Kidney capillary endothelial cell (primary cell): ENCODE measurements around the gene TIGD3.

Experiments used
- DNase-seq: peaks from one replicate; pipeline ENCODE4 v3.0.0-alpha.2; 2018; ENCODE audit warnings: low spot score

TIGD3 gene

DNA sequence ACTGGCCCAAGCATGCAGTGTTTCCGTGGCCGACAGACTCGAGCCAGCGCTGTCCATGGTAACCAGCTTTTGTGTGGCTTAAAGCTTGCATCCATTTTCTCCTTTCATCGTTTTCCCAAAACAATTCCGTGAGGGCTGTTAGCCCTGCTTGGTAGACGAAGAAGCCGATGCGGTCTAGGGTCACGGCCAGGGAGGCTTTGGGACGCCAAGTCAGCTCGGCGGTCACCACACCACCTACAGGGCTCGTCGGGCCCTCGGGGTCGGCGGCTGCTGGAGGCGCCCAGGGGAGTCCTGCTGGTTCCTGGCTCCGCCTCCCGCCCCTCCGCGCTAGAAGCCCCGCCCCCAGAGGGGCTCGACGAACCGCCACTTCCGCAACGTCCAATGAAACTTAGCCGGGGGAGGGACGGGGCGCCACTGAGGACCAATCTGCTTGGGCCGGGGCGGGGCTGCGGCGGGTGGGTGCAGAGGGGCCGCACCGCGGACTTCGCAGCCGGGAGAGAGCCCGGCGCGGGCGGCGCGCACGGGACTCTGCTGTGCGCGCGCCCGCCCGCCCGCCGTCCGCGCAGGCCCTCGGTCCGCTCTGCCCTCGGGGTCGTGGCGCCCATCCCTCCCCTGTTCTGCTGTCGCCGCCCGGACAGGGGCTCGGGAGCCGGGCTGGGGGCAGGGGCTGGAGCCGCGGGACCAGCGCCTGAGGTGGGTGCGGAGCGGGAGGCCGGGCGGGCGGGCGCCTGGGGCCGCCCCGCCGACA is at the start of gene TIGD3:
Gene TIGD3, plus strand, starts transcription at position 487 of the 748 bp plus-strand sequence. CDS start 1,058 bp downstream, outside the sequence.
- DNase-seq = peak; percentile 91

DNA sequence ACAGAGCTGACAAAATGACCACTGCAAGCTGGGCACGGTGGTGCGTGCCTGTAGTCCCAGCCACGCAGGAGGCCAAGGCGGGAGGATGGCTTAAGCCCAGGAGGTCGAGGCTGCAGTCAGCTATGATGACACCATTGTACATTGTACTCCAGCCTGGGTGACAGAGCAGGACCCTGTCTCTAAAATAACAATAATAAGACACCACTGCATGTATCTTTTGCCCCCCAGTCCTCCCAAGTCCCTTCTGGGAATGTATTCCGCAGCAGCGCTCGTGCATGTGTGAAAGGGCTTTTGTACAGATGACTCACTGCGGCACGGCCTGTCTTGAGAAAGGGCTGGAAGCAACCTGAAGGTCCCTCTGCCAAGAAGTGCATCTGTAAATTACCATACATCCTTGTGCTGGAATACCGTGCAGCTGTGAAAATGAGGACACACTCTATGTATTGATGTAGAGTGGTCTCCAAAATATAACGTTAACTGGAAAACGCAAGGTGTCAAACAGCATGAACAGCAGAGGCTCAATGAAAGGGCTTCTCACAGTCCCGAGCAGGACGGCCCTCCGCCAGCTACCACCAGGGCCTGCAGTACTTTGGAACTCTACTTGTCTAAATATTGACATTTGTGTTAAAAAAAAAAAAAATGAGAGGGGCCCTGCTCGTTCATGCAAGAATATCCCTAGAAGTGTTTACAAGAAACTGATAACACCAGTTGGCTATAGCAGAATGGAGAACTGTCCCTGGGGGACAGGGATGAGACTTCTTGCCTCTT is 48.9 kb upstream of the TIGD3 start:
- no peak for DNase-seq

DNA sequence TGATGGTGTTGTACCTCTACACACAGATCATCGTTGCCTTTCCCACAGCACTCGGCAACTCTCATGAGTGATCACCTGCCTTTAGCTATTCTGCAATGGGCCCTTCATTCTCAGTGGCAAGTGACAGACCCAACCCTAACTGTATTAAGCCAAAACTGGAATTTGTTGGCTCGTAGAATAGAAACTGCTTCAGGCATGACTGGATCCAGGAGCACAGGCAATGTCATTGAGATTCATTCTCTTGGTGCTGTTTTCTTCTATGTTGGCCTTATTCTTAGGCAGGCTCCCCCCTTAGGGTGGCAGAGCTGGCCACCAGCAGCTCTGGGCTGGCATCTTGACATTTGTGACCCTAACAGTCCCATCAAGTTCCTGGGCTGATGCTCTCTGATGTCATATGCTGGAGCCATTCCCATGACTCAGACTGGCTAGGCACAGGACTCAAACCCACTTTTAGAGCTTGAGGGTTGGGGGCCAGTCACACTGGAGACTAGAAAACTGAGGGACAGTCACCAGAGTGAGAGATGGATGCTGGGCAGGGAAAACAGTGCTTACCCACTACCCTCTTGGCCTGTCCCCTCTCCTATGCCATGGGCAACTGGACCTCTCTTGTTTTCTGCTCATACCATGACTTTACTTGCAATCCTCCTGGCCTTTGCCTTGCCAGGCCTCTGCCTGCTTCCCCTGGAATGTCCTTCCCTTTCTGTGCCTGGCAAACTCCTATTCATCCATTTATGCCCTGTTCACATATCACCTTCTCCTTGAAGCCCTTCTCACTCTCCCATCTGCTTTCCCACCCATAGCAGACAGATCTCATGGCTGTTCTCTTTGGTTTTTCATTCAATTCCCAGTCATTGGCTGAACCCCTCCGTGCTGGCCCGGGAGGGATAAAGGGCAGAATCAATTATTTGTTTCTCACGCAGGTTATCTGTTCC is 47.0 kb upstream of the TIGD3 start:
- DNase-seq = no peak

DNA sequence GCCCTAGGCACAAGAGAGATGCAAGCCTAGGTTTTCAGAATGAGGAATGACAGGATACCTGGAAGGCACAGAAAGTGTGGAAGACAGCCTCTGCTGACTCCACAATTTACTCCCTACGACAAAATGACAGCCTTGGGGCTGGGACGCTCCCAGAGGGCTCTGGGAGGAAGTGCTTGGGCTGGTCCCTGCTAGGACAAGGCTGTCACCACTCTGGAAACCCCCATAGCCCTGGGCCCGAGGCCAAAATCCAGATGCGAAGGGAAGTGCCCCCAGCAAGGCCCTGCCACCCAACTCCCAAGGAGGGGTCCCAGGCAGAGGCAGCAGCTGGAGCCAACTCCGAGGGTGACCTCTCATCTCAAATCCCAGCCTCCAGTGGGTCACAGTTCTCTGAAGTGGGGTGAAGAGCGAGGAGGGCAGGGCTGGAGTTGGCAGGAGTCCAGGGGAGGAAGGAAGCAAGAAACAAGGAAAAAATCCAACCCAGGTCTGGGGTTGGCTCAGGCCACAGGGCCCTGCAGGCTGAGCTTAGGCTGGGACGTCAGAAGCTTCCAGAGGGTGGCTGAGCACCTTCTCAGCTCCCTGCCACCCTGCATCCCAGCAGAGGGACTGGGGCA is 46.2 kb upstream of the TIGD3 start:
- peak; percentile 44 for DNase-seq

- peak; percentile 65 for DNase-seq
Observed at GRCh38 chr11:65309006-65309405, 45.5 kb upstream of the TIGD3 start.

DNA sequence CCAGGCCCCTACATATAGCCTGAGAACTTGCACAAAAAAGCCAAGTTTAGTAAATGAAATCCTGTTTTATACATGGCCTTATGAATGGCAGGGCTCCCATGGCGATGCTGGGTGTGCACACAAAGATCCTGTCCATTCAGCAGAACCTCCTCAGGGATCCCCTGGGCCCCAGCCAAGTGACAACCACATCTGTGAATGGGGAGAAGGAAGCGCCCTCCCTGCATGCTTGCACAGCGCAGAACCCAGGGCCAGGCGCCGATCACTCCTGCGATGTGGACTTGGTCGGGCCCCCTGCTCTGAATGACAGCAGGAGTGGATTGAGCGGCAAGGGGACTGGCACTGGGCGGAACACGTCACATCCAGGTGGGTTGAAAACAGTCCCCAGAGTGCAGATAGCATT is 44.3 kb upstream of the TIGD3 start:
- no peak for DNase-seq

- DNase-seq = no peak
Observed at GRCh38 chr11:65310736-65311135, 43.8 kb upstream of the TIGD3 start.

- no peak for DNase-seq
Observed at GRCh38 chr11:65311170-65311678, 43.3 kb upstream of the TIGD3 start.

GRCh38 chr11:65314501-65315203 is 39.9 kb upstream of the TIGD3 start, which contains the start of gene CDC42EP2:
TSS of gene CDC42EP2 (plus strand) at chr11:65314866. CDS start at chr11:65320899, 6,033 bp downstream.
- DNase-seq = peak; percentile 86

- DNase-seq = peak; percentile 78
Observed at GRCh38 chr11:65315204-65315865, 39.2 kb upstream of the TIGD3 start.

- no peak for DNase-seq
Observed at GRCh38 chr11:65315866-65316226, 38.7 kb upstream of the TIGD3 start.

DNA sequence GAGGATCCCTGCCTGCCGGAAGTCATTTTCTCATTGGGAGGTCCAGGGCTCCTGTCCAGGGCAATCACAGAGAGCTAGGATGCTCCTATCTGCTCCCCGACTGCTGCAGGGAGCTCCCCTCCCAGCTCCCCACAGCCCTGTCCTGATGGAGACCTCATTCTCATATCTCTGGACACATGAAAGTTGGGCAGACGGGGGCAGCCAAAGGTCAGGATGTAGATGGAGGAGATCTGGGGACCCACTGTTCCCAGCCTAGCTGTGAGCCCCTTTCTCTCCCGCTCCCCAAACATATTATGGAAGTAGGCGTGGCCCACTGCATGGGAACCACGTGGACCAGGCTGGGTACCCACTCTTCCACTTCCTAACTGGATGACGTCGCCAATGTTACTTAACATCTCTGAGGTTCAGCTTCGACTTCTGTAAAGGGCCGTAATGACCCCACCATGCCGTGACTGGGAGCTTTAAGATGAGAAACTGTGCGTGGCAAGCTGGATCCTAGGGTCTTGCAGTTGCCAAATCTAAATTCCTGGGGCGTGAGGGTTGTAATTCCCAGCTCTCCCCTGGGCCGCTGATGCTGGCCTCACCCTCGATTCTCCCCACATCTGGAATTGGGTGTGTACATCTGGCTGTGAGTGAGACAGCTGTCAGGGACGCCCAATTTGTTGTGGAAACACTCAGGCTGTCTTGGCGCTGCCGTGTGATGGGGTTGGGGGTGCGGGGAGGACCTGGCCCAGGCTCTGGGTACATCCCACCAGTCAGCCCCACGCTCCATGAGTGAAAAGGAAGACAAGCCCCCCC is 38.1 kb upstream of the TIGD3 start:
- DNase-seq = no peak

DNA sequence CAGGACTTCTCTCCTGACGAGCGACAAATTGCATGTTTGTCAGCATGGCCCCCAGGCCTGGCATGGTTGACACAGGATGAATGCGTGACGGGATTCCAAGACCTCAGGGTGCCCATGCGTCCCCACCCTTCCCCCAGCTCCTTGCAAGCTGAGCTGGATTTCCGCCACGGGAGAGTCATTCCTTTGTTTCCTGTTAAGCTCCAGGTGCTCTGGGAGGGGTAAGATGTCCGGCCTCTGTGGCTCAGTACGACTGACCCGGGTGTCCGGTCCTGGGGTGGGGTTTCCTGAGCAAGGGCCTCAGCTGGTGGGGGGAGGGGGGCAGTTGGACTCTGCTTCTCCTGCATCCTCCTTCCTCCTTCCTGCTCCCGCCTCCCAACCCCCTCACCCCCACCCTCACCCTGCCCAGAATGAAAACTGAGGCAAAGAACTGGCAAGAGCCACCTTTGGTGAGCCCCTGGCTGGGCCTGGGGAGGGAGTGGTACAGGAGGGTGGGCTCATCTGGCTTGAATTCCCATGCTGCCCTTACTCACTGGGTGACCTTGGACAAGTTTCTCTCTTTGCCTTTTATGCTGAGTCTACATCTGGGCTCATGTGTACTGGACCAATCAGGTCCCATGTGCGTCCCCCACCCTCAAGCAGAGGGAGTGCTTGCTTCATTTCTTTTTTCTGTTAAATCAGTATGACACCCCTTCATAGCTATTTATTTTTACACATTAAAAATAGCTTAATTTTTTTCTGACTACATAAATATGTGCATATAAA is 37.3 kb upstream of the TIGD3 start:
- DNase-seq = peak; percentile 99

DNA sequence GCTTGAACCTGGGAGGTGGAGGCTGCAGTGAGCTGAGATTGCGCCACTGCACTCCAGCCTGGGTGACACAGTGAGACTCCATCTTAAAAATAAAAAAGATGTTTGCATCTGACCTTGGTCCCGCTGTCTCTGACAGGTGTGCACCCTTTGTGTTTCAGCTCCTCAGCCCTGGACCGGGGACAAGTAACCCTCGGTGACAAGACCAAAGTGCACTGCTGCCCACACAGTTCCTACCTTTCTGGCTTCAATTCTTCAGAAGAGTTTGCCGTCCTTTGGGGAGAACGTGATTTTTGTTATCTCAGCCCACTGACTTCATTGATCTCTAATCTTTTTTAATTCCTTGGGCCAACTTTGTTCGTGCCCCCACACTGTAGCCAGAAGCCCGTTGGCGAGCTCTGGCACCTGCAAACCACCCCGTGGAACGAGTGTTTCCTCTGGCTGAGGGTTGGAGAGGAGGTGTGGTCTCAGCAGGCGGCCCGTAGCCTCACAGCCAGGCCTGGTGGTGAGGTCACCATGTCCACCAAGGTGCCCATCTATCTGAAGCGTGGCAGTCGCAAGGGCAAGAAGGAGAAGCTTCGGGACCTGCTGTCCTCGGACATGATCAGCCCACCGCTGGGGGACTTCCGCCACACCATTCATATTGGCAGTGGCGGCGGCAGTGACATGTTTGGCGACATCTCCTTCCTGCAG is 34.0 kb upstream of the TIGD3 start:
- no peak for DNase-seq

DNA sequence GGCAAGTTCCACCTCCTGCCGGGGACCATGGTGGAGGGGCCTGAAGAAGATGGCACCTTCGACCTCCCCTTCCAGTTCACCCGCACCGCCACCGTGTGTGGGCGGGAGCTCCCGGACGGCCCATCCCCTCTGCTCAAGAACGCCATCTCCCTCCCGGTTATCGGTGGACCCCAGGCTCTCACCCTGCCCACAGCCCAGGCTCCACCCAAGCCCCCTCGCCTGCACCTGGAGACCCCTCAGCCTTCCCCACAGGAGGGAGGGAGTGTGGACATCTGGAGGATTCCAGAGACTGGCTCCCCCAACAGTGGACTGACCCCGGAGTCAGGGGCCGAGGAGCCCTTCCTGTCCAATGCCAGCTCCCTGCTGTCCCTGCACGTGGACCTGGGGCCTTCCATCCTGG is 33.5 kb upstream of the TIGD3 start:
- DNase-seq = no peak

DNA sequence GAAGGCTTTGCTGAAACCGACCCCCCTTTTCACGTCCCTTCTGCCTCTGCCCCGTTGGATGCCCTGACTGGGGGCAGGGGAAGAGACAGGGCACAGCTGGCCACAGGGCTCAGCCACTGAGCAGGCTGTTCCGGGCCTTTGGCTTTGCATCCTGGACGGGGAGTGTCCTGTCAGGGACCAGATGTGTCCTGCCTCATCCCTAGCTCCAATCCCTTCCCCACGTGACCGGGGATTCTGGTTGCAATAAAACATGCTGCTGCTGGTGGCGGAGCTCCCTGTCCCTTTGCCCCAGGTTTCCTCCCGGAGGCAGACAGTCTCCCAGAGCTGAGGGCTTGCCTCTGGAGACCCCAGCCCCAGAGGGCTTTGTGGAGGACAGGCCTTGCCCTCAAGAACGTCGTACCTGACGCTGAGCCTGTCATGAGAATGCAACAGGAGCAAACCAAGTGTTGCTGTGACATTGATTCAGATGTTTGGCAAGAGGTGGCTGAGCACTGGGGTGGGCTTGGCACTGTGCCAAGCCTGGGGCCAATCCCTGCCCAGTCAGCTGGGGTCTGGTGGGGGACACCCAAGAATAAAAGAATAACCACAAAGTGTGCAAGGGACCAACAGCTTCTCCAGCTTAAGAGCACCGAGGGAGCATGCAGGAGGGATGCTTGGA is 32.6 kb upstream of the TIGD3 start:
- no peak for DNase-seq

DNA sequence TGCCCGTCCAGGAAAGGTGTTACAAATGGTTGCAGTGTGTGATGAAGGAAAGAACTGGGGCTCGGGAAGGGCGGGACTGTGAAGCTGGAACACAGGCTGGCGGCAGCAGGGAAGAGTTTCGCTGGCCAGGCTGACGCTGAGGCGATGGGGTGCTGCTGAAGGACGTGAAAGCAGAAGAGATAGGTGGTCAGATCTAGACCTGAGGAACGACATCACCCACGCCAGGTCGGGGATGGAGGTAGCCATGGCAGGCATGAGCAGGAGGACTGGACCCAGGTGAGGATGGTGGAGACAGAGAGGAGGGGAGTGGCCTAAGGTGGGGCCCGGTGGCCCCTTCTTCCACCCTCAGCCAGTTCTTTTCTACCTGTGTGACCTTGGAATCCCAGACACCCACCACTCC is 30.7 kb upstream of the TIGD3 start:
- no peak for DNase-seq

- no peak for DNase-seq
Observed at GRCh38 chr11:65325435-65325834, 29.1 kb upstream of the TIGD3 start.
